Left lung (tissue), 10 donors: ENCODE results near the gene ACOT7. TPM values are rescaled to one million over a fixed set of nuclear protein-coding genes. Genes with fewer than 3 reads are reported as not detected.
A peak's percentile ranks its signal among the peaks of the same experiment; 100 is the strongest.
"Not testable (repeated sequence)": the region's sequence is repeated elsewhere in the genome, so short reads cannot be mapped to it uniquely, and the experiment has no call there.

Experiments used
- ATAC-seq: fragments of 200-7000 bp; cut with Tn5 transposase; one replicate; pipeline ENCODE4 v1.9.1; 2020; ENCODE audit warnings: moderate library complexity
- DNase-seq, 4 donors: peaks; one replicate each; pipeline ENCODE4 v3.0.0-alpha.2; 2013 to 2020
- H3K27ac ChIP-seq, 2 donors: fragments of 200-600 bp; sonication (generic) in 1 of 2; one replicate each; pipeline versions ENCODE4 v1.5.0 to v1.8.0; 2020 to 2021
- H3K27me3 ChIP-seq, 2 donors: fragments of 200-600 bp; sonication (generic) in 1 of 2; one replicate each; pipeline versions ENCODE4 v1.5.0 to v1.8.0; 2020 to 2021
- H3K36me3 ChIP-seq, 2 donors: fragments of 200-600 bp; sonication (generic) in 1 of 2; one replicate each; pipeline versions ENCODE4 v1.5.0 to v1.8.0; 2020 to 2021
- H3K4me1 ChIP-seq, 2 donors: fragments of 200-600 bp; one replicate each; pipeline ENCODE4 v1.8.0; 2021
- H3K4me3 ChIP-seq, 2 donors: fragments of 200-600 bp; sonication (generic) in 1 of 2; one replicate each; pipeline versions ENCODE4 v1.5.0 to v1.8.0; 2020 to 2021; ENCODE audit warnings: mild to moderate bottlenecking in 1 of 2
- H3K9me3 ChIP-seq, 2 donors: fragments of 200-600 bp; sonication (generic) in 1 of 2; one replicate each; pipeline versions ENCODE4 v1.5.0 to v1.8.0; 2020 to 2021
- intact Hi-C, 2 donors: fragments of 100-400 bp; cut with DNase I; formaldehyde crosslinking; loops; one replicate each; pipeline versions ENCODE4 v1.11.2 to v1.14.2; 2022
- polyA plus RNA-seq, 6 donors: library from polyadenylated mRNA; unstranded; fragments of 120-200 nt; gene quantifications; one replicate each; pipeline ENCODE4 v1.2.1, GENCODE V29; 2013; ENCODE audit not compliant: insufficient read length in 6 of 6
- total RNA-seq, 2 donors: library from RNA; stranded (reverse); fragmentation: NEBNext Ultra II Directional; extraction: Animal tissue kit (Norgen Biotek cat#: 25700); gene quantifications; one replicate each; pipeline ENCODE4 v1.2.1, GENCODE V29; 2021
- TF ChIP-seq, protein P1 (sequence below), 2 donors: fragments of 200-600 bp; sonication (generic) in 1 of 2; IDR thresholded peaks; one replicate each; pipeline versions ENCODE4 v1.5.0 to v1.8.0; 2021; ENCODE audit warnings: antibody characterized with exemption in 2 of 2
- donor health status: DM: no; HTN: yes; CAD: no.
- donor health status: DM: no; HTN: no; CAD: no.

Gene ACOT7
- total and polyA plus RNA-seq, 8 donors = 13.1 to 30.1 (median 14.9) TPM

- TF ChIP-seq, protein P1, sequence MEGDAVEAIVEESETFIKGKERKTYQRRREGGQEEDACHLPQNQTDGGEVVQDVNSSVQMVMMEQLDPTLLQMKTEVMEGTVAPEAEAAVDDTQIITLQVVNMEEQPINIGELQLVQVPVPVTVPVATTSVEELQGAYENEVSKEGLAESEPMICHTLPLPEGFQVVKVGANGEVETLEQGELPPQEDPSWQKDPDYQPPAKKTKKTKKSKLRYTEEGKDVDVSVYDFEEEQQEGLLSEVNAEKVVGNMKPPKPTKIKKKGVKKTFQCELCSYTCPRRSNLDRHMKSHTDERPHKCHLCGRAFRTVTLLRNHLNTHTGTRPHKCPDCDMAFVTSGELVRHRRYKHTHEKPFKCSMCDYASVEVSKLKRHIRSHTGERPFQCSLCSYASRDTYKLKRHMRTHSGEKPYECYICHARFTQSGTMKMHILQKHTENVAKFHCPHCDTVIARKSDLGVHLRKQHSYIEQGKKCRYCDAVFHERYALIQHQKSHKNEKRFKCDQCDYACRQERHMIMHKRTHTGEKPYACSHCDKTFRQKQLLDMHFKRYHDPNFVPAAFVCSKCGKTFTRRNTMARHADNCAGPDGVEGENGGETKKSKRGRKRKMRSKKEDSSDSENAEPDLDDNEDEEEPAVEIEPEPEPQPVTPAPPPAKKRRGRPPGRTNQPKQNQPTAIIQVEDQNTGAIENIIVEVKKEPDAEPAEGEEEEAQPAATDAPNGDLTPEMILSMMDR (IDR thresholded peaks at IDR 0.05) = peak; percentile 63 to 79
- not testable (repeated sequence) for H3K9me3 ChIP-seq, H3K4me3 ChIP-seq, ATAC-seq, H3K27me3 ChIP-seq, H3K27ac ChIP-seq, H3K36me3 ChIP-seq
- H3K4me1 ChIP-seq = peaks cover 13 to 23% of the 10 kb centered on the region in 2 donors
- DNase-seq = peak in 2 of 4 donors; percentile 44 to 69
- intact Hi-C loops = loop anchor here in 1 of 2 donors (5.0 kb wide), 1 partner anchor 39 kb away; no protein-coding TSS in a partner anchor
Measured at GRCh38 chr1:6363085-6363884, 30.3 kb downstream of the ACOT7 start.

DNA sequence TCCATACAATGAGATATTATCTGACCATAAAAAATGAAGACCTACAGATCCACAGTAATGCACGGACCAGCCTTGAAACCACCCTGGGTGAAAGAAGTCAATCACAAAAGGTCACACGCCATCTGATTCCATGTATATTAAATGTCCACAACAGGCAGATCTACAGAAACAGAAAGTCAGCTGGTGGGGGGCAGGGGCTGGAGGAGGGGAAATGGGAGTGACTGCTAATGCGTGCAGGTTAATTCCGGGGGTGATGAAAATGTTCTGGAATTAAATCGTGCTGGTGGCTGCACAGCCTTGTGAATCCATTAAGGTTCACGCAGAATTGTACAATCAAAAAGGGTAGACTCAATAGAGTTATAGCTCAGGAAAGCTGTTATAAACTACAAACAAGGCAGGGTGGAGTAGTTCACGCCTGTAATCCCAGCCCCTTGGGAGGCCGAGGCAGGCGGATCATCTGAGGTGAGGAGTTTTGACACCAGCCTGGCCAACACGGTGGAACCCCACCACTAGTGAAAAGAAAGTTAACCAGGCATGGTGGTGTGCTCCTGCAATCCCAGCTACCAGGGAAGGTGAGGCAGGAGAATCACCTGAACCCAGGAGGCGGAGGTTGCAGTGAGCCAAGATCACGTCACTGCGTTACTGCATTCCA is 32.3 kb downstream of the ACOT7 start:
- Histone ChIP-seq H3K4me3 (no peak overlapping the region), H3K27ac (no peak overlapping the region), H3K4me1 (peaks cover 13 to 31% of the 10 kb centered on the region in 2 donors), H3K9me3 (no peaks in the 10 kb centered on the region), H3K36me3 (no peaks in the 10 kb centered on the region), H3K27me3 (no peaks in the 10 kb centered on the region)
- intact Hi-C loops = loop anchor here in 1 of 2 donors (5.0 kb wide), 1 partner anchor 41 kb away; no protein-coding TSS in a partner anchor
- ATAC-seq = no peak
- DNase-seq = no peak
- TF ChIP-seq, protein P1 (IDR thresholded peaks at IDR 0.05) = no peak

DNA sequence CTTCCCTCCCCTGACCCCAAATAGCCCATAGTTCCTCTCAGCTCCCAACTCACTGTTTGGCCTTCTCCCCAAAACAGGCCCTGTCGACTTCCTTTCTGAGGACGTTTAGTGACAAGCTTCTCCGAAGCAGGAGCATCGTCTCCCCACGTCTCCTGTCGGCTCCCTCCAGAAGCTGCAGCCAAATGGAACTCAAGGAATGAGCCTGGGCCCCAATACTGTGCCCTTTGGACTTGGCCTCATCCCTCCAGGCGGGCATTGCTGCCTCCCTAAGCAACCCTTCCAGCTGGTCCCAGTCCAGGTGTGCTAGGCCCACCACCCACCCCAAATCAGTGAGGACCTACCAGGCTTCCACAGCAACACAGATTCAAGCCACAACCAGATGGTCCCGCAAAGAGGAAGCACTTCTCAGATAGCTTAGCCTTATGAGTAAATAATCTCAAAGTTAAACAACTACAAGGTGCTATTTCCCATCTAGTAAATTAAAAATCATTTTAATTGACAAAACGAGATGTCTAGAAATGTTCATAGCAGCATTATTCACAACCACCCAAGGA is 33.0 kb downstream of the ACOT7 start:
- Histone ChIP-seq H3K4me1 (peaks cover 13 to 31% of the 10 kb centered on the region in 2 donors), H3K27ac (peak overlapping the region; percentile 81 to 84), H3K9me3 (no peaks in the 10 kb centered on the region), H3K27me3 (no peaks in the 10 kb centered on the region), H3K36me3 (no peaks in the 10 kb centered on the region), H3K4me3 (no peak overlapping the region)
- TF ChIP-seq, protein P1 (IDR thresholded peaks at IDR 0.05) = no peak
- intact Hi-C loops = loop anchor here in 1 of 2 donors (5.0 kb wide), 1 partner anchor 42 kb away; no protein-coding TSS in a partner anchor
- ATAC-seq (no peak), DNase-seq (no peak)

GRCh38 chr1:6360117-6360496 is 33.5 kb downstream of the ACOT7 start:
- intact Hi-C loops = loop anchor here in 1 of 2 donors (5.0 kb wide), 1 partner anchor 42 kb away; no protein-coding TSS in a partner anchor
- Histone ChIP-seq H3K4me1 (peaks cover 13 to 31% of the 10 kb centered on the region in 2 donors), H3K27ac (peak overlapping the region; percentile 81 to 84), H3K4me3 (no peak overlapping the region), H3K36me3 (no peaks in the 10 kb centered on the region), H3K9me3 (no peaks in the 10 kb centered on the region), H3K27me3 (no peaks in the 10 kb centered on the region)
- no peak for ATAC-seq
- DNase-seq = no peak
- TF ChIP-seq, protein P1 (IDR thresholded peaks at IDR 0.05) = no peak
